Measurements from ENCODE around the gene PROM2. TPM values are rescaled to one million over a fixed set of nuclear protein-coding genes. Genes with fewer than 3 reads are reported as not detected.

PROM2 gene
- total RNA-seq, 1 experiment from 2014 or later, result 129 TPM

DNA sequence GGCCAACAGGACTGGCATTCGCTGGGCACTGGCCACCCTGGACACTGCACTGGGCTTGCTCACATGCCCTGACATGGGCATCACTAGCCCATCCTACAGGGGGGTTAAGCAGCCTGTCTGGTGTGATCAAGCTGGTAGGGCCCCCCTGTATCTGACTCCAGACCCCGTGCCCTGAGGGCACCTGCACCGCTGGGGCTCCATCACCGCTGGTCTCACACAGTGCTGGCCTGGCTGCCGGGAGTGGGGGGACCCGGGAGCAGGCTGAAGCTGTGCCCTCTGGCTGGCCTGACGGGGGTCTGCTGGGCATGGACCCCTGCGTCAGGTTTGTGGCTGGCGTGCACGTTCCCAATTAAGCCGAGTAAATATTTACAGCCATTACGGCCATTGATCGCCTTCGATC lies 55.2 kb downstream of the PROM2 start:
- Histone ChIP-seq H3K4me2 (no peak overlapping the region), H2AFZ (no peak overlapping the region), H4K20me1 (ENCODE audit: insufficient read depth) (no peaks in the 10 kb centered on the region), H3K4me3 (no peak overlapping the region), H3F3A (ENCODE audit: insufficient read depth, low read depth) (no peaks in the 10 kb centered on the region; the same call in 1 of the 2 replicates), H3K4me1 (replicated peaks; ENCODE audit: insufficient read depth) (no peaks in the 10 kb centered on the region), H3K9me2 (ENCODE audit: insufficient read depth) (no peaks in the 10 kb centered on the region), H3K79me2 (ENCODE audit: low read depth) (no peaks in the 10 kb centered on the region), H3K36me3 (ENCODE audit: low read depth) (no peaks in the 10 kb centered on the region), H3K9me3 (ENCODE audit: insufficient read depth, low read depth) (no peaks in the 10 kb centered on the region; the same call in 1 of the 2 replicates), H3K27ac (no peak overlapping the region), H3K27me3 (ENCODE audit: insufficient read depth, low read depth) (no peaks in the 10 kb centered on the region)
- TF ChIP-seq, protein P1, sequence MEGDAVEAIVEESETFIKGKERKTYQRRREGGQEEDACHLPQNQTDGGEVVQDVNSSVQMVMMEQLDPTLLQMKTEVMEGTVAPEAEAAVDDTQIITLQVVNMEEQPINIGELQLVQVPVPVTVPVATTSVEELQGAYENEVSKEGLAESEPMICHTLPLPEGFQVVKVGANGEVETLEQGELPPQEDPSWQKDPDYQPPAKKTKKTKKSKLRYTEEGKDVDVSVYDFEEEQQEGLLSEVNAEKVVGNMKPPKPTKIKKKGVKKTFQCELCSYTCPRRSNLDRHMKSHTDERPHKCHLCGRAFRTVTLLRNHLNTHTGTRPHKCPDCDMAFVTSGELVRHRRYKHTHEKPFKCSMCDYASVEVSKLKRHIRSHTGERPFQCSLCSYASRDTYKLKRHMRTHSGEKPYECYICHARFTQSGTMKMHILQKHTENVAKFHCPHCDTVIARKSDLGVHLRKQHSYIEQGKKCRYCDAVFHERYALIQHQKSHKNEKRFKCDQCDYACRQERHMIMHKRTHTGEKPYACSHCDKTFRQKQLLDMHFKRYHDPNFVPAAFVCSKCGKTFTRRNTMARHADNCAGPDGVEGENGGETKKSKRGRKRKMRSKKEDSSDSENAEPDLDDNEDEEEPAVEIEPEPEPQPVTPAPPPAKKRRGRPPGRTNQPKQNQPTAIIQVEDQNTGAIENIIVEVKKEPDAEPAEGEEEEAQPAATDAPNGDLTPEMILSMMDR (conservative IDR thresholded peaks at IDR 0.05), result no peak
- TF ChIP-seq EZH2 (IDR thresholded peaks at IDR 0.05; ENCODE audit: low read depth), result no peak
- no peak for DNase-seq
- intact Hi-C loops (cut with micrococcal nuclease; ENCODE audit: unreplicated experiment), result no loop called here
- ChIA-PET CTCF (no interaction called here), POLR2A (ENCODE audit: unreplicated experiment) (no interaction called here)
- no TSS peak for BruUV-seq (replicated peaks)

DNA sequence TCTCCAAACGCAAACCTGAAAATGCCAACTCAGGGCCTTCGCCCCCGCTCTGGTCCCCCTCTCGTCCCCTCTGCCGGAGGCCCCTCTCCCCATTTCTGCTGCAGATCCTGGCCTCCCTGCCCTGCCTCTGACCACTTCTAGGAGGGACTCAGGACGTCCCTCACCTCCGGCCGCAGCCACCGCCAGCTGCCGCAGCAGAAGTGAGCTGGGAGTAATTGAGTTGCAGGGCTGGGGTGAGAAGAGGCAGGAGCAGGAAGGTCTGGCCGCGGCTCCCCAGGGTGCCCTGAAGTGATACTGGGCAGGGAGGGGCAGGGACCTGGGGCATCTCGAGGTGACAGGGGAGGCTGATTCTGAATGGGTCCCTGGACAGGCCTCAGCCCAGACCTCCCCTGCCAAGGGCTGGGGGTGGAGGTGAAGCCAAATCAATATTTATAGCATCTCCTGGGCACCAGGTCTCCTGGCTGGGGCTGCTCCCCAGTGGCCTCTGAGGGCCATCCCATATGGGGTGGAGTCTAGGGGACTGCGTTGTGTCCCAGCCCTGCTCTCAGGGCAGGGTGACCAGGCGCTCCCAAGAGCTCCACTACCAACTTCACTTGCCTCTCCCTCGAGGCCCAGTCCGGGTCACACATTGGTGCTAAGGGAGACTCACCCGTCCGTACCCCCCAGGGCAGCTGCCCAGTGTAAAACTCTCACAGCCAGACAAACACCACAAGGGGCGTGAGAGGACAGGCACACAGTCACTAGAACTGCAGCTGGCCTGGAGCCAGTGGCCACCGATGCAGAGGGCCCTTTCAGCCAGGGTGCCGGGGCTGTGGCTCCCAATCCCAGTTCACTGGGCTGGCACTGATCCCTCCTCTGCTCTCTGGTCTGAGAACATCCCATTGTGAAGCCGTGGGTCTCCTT lies 55.9 kb downstream of the PROM2 start:
- ChIA-PET POLR2A (ENCODE audit: unreplicated experiment) (no interaction called here), CTCF (no interaction called here)
- Histone ChIP-seq H3K4me1 (replicated peaks; ENCODE audit: insufficient read depth) (no peaks in the 10 kb centered on the region), H3K9me3 (ENCODE audit: insufficient read depth, low read depth) (no peaks in the 10 kb centered on the region; the same call in 1 of the 2 replicates), H4K20me1 (ENCODE audit: insufficient read depth) (no peaks in the 10 kb centered on the region), H3K9me2 (ENCODE audit: insufficient read depth) (no peaks in the 10 kb centered on the region), H3K79me2 (ENCODE audit: low read depth) (no peaks in the 10 kb centered on the region), H3K36me3 (ENCODE audit: low read depth) (no peaks in the 10 kb centered on the region), H3K4me2 (no peak overlapping the region), H2AFZ (no peak overlapping the region), H3K27ac (no peak overlapping the region), H3F3A (ENCODE audit: insufficient read depth, low read depth) (no peaks in the 10 kb centered on the region; the same call in 1 of the 2 replicates), H3K27me3 (ENCODE audit: insufficient read depth, low read depth) (no peaks in the 10 kb centered on the region), H3K4me3 (no peak overlapping the region)
- TF ChIP-seq EZH2 (IDR thresholded peaks at IDR 0.05; ENCODE audit: low read depth), result no peak
- TF ChIP-seq, protein P1 (conservative IDR thresholded peaks at IDR 0.05), result no peak
- BruUV-seq (replicated peaks), result no TSS peak
- intact Hi-C loops (cut with micrococcal nuclease; ENCODE audit: unreplicated experiment), result no loop called here
- no peak for DNase-seq

DNA sequence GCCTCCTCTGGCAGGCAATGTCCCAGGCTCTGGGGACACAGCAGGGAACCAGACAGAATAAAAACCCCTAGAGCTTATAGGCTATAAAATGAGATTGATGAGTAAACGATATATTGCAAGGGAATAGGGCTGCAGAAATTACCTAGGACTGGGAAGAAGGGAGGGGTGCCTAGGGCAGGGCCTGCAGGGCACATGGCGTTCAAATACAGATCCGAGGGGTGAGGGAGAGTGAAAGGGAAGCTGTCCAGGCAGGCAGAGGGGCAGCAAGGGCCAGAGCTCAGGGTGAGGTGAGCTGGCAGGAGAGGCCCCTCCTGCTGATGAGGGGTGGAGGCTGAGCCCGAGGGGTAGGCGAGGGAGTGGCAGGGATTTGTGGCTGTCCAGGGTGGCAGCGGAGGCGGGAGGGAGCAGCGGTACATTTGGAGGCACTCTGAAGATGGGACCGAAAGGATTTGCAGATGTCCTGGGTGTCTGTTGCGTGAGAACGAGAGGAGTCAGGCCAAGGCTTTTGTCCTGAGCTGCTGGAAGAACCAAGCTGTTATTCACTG lies 56.6 kb downstream of the PROM2 start:
- H3K9me2 ChIP-seq (ENCODE audit: insufficient read depth), result no peaks in the 10 kb centered on the region
- H3K36me3 ChIP-seq (ENCODE audit: low read depth), result no peaks in the 10 kb centered on the region
- H3F3A ChIP-seq (ENCODE audit: insufficient read depth, low read depth), result no peaks in the 10 kb centered on the region; the same call in 1 of the 2 replicates
- no TSS peak for BruUV-seq (replicated peaks)
- TF ChIP-seq, protein P1 (conservative IDR thresholded peaks at IDR 0.05), result no peak
- TF ChIP-seq EZH2 (IDR thresholded peaks at IDR 0.05; ENCODE audit: low read depth), result no peak
- H3K4me3 ChIP-seq, result no peak overlapping the region
- H3K27ac ChIP-seq, result no peak overlapping the region
- CTCF ChIA-PET, result interaction anchor here (0.8 to 1.0 kb wide), 2 partner anchors 56 to 71 kb away, joined by 3 to 4 read pairs; partner anchors contain the start of genes FAHD2A and PROM2
- no peak for DNase-seq
- H3K9me3 ChIP-seq (ENCODE audit: insufficient read depth, low read depth), result no peaks in the 10 kb centered on the region; the same call in 1 of the 2 replicates
- intact Hi-C loops (cut with micrococcal nuclease; ENCODE audit: unreplicated experiment), result no loop called here
- H3K27me3 ChIP-seq (ENCODE audit: insufficient read depth, low read depth), result no peaks in the 10 kb centered on the region
- no peaks in the 10 kb centered on the region for H3K4me1 ChIP-seq (replicated peaks; ENCODE audit: insufficient read depth)
- no peaks in the 10 kb centered on the region for H4K20me1 ChIP-seq (ENCODE audit: insufficient read depth)
- H3K79me2 ChIP-seq (ENCODE audit: low read depth), result no peaks in the 10 kb centered on the region
- POLR2A ChIA-PET (ENCODE audit: unreplicated experiment), result no interaction called here
- H3K4me2 ChIP-seq, result no peak overlapping the region
- no peak overlapping the region for H2AFZ ChIP-seq
